Neuronal stem cell (in vitro differentiated cells): ENCODE data around the gene SMAD3.

Experiments
- DNase-seq: peaks from one replicate; pipeline ENCODE4 v3.0.0-alpha.2; 2013; ENCODE audit warnings: low spot score
- H2AFZ ChIP-seq: one replicate; pipeline ENCODE4 v1.6.1; 2013; ENCODE audit warnings: mild to moderate bottlenecking, low read length, inconsistent platforms
- H2AK5ac ChIP-seq: 2 replicates; pipeline ENCODE4 v1.6.1; 2013; ENCODE audit warnings: low read depth, mild to moderate bottlenecking, inconsistent platforms, low read length, moderate library complexity, mixed read lengths
- H2BK120ac ChIP-seq: 2 replicates; pipeline ENCODE4 v1.6.1; 2013; ENCODE audit warnings: low read depth, mild to moderate bottlenecking, inconsistent platforms, low read length, moderate library complexity, mixed read lengths
- H2BK12ac ChIP-seq: one replicate; pipeline ENCODE4 v1.6.1; 2013; ENCODE audit warnings: low read length, inconsistent platforms
- H2BK15ac ChIP-seq: 2 replicates; pipeline ENCODE4 v1.6.1; 2013; ENCODE audit warnings: mild to moderate bottlenecking, low read length, inconsistent platforms, mixed read lengths
- H2BK5ac ChIP-seq: one replicate; pipeline ENCODE4 v1.6.1; 2013; ENCODE audit warnings: inconsistent platforms, mild to moderate bottlenecking, low read length, moderate library complexity
- H3K14ac ChIP-seq: one replicate; pipeline ENCODE4 v1.6.1; 2013; ENCODE audit warnings: low read length, inconsistent platforms
- H3K18ac ChIP-seq: 2 replicates; pipeline ENCODE4 v1.6.1; 2013; ENCODE audit warnings: low read length, inconsistent platforms
- H3K23ac ChIP-seq: 2 replicates; pipeline ENCODE4 v1.6.1; 2013; ENCODE audit warnings: low read depth, mild to moderate bottlenecking, mixed read lengths, low read length, inconsistent platforms; ENCODE audit not compliant: poor library complexity
- H3K27ac ChIP-seq: replicated peaks from 3 replicates; pipeline ENCODE4 v1.5.1; 2013; ENCODE audit warnings: low read length, inconsistent platforms
- H3K27me3 ChIP-seq, 3 experiments: 2 replicates each; pipeline ENCODE4 v1.6.1; 2013; ENCODE audit warnings: low read length in 3 of 3, mild to moderate bottlenecking in 2 of 3, inconsistent platforms in 1 of 3, low read depth in 1 of 3, mixed read lengths in 1 of 3, moderate library complexity in 1 of 3; ENCODE audit not compliant: control insufficient read depth in 3 of 3, insufficient read depth in 3 of 3
- H3K36me3 ChIP-seq, 2 donors: replicated peaks in 1 of 2; 2 replicates each; pipeline ENCODE4 v1.6.1; 2013; ENCODE audit warnings: low read length in 2 of 2; ENCODE audit not compliant: control insufficient read depth in 2 of 2, insufficient read depth in 2 of 2
- H3K4ac ChIP-seq: 2 replicates; pipeline ENCODE4 v1.6.1; 2013; ENCODE audit warnings: inconsistent platforms, mild to moderate bottlenecking, low read length, moderate library complexity
- H3K4me1 ChIP-seq, 2 donors: 1 replicate in 1 of 2; 2 replicates in 1 of 2; pipeline ENCODE4 v1.6.1; 2013; ENCODE audit warnings: low read length in 2 of 2, low read depth in 1 of 2; ENCODE audit not compliant: control insufficient read depth in 2 of 2, insufficient read depth in 1 of 2
- H3K4me2 ChIP-seq: one replicate; pipeline ENCODE4 v1.6.1; 2013; ENCODE audit warnings: mild to moderate bottlenecking, low read length, inconsistent platforms; ENCODE audit not compliant: insufficient read depth, poor library complexity, severe bottlenecking
- H3K4me3 ChIP-seq, 2 donors: 2 replicates each; pipeline ENCODE4 v1.5.1; 2013; ENCODE audit warnings: low read length in 2 of 2, mild to moderate bottlenecking in 2 of 2, inconsistent platforms in 1 of 2, moderate library complexity in 1 of 2
- H3K79me1 ChIP-seq: one replicate; pipeline ENCODE4 v1.6.1; 2013; ENCODE audit warnings: low read depth, mild to moderate bottlenecking, inconsistent platforms, low read length, moderate library complexity
- H3K9ac ChIP-seq: one replicate; pipeline ENCODE4 v1.6.1; 2013; ENCODE audit warnings: mild to moderate bottlenecking, low read depth, low read length, inconsistent platforms; ENCODE audit not compliant: poor library complexity
- H3K9me3 ChIP-seq, 2 donors: replicated peaks in 1 of 2; 2 replicates each; pipeline versions ENCODE3 to v1.6.1; 2013; ENCODE audit warnings: low read length in 2 of 2, mild to moderate bottlenecking in 2 of 2, inconsistent platforms in 1 of 2, low read depth in 1 of 2, mixed read lengths in 1 of 2, moderate library complexity in 1 of 2; ENCODE audit not compliant: control insufficient read depth in 2 of 2, insufficient read depth in 1 of 2
- H4K8ac ChIP-seq: one replicate; pipeline ENCODE4 v1.6.1; 2013; ENCODE audit warnings: low read depth, mild to moderate bottlenecking, inconsistent platforms, low read length, moderate library complexity
- H4K91ac ChIP-seq: one replicate; pipeline ENCODE4 v1.6.1; 2013; ENCODE audit warnings: low read length, low read depth, mild to moderate bottlenecking, inconsistent platforms; ENCODE audit not compliant: poor library complexity
- WGBS, 2 donors: extraction: QIAGEN DNeasy Blood & Tissue Kit; methylation state at CpG; one replicate each; pipeline ENCODE4 v1.1.7; 2013; ENCODE audit warnings: missing lambda C conversion rate in 2 of 2, mixed read lengths in 1 of 2; ENCODE audit not compliant: insufficient read length in 2 of 2, insufficient replicate concordance in 1 of 2; ENCODE audit errors: extremely low coverage in 2 of 2; 5-methylcytosine and 5-hydroxymethylcytosine counted together

The SMAD3 gene

DNA sequence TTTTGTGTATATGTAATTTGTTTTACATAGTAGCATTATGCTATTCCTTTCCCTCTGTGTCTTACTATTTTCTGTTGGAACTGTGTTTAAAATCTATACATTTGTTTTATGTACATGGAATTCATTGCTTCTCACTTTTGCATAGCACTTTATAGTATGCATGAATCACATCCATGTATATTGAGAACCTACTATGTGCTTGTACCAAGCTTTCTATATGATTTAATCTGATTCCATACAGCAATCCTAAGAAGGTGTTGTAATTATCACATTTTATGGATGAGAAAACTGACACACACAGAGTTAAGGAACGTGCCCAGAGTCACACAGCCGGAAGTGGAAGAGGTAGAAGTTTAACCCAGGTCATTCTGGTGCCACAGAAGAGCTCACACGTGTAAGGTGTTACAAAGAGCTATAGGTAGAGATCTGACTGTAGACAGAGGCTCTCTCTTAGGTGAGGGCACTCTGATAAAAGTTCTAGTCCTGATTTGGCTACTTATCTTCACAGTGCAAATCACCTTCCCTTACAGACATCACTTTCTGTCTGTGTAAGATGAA lies 3.5 kb upstream of the SMAD3 start:
- WGBS, 2 donors: no CpG with 5 or more reads among the region's 3 CpGs
- no peak for DNase-seq
- Histone ChIP-seq H3K4me1 (peaks cover 6 to 9% of the 10 kb centered on the region in 2 donors), H3K27me3 (peaks cover 0 to 16% (median 0%) of the 10 kb centered on the region in 3 experiments), H3K4ac (no peak overlapping the region), H2BK15ac (no peak overlapping the region), H2AFZ (no peak overlapping the region), H3K23ac (no peak overlapping the region), H3K9me3 (no peaks in the 10 kb centered on the region), H3K27ac (no peak overlapping the region), H3K4me3 (no peak overlapping the region), H3K18ac (no peak overlapping the region), H2BK12ac (no peak overlapping the region), H3K36me3 (no peaks in the 10 kb centered on the region), H3K14ac (no peak overlapping the region), H2BK5ac (no peak overlapping the region), H3K4me2 (no peak overlapping the region), H3K9ac (no peak overlapping the region), H2AK5ac (no peak overlapping the region), H2BK120ac (no peak overlapping the region), H4K91ac (no peak overlapping the region), H3K79me1 (peaks cover 3% of the 10 kb centered on the region), H4K8ac (no peak overlapping the region)

GRCh38 chr15:67062369-67062985 lies 2.9 kb upstream of the SMAD3 start:
- Histone ChIP-seq H3K27ac (no peak overlapping the region), H3K14ac (no peak overlapping the region), H2AFZ (no peak overlapping the region), H3K27me3 (peaks cover 0 to 16% (median 0%) of the 10 kb centered on the region in 3 experiments), H3K9ac (no peak overlapping the region), H3K4ac (no peak overlapping the region), H3K4me2 (no peak overlapping the region), H3K23ac (no peak overlapping the region), H3K79me1 (peaks cover 3% of the 10 kb centered on the region), H3K18ac (no peak overlapping the region), H4K8ac (no peak overlapping the region), H2BK15ac (no peak overlapping the region), H2AK5ac (no peak overlapping the region), H3K4me1 (peaks cover 8 to 9% of the 10 kb centered on the region in 2 donors), H2BK120ac (no peak overlapping the region), H3K9me3 (no peaks in the 10 kb centered on the region), H3K4me3 (no peak overlapping the region), H2BK12ac (no peak overlapping the region), H2BK5ac (no peak overlapping the region), H3K36me3 (no peaks in the 10 kb centered on the region), H4K91ac (no peak overlapping the region)
- WGBS, 2 donors: no CpG with 5 or more reads among the region's 3 CpGs
- no peak for DNase-seq

GRCh38 chr15:67063689-67064606 lies 1.5 kb upstream of the SMAD3 start:
- H3K14ac ChIP-seq: no peak overlapping the region
- peak overlapping the region; percentile 9 for H3K27ac ChIP-seq
- peaks cover 18 to 21% of the 10 kb centered on the region in 2 donors for H3K4me1 ChIP-seq
- H3K4ac ChIP-seq: no peak overlapping the region
- H3K4me3 ChIP-seq: peak overlapping the region in 1 of 2 donors; percentile 93
- H3K27me3 ChIP-seq: peaks cover 0 to 16% (median 0%) of the 10 kb centered on the region in 3 experiments
- peak overlapping the region; percentile 85 for H3K4me2 ChIP-seq
- H2BK120ac ChIP-seq: no peak overlapping the region
- H4K91ac ChIP-seq: no peak overlapping the region
- peak overlapping the region; percentile 6 for H3K23ac ChIP-seq
- H4K8ac ChIP-seq: no peak overlapping the region
- DNase-seq: peak; percentile 54
- H2BK5ac ChIP-seq: no peak overlapping the region
- peaks cover 3% of the 10 kb centered on the region for H3K79me1 ChIP-seq
- H3K9me3 ChIP-seq: no peaks in the 10 kb centered on the region
- peak overlapping the region; percentile 90 for H2AFZ ChIP-seq
- no peak overlapping the region for H2BK15ac ChIP-seq
- H3K18ac ChIP-seq: peak overlapping the region; percentile 34
- no peak overlapping the region for H2AK5ac ChIP-seq
- no peak overlapping the region for H3K9ac ChIP-seq
- WGBS, 2 donors: no CpG with 5 or more reads among the region's 33 CpGs
- H3K36me3 ChIP-seq: peaks cover 0 to 3% of the 10 kb centered on the region in 2 donors
- H2BK12ac ChIP-seq: no peak overlapping the region
